Smooth muscle cell of the umbilical artery (primary cell): ENCODE measurements around the gene MASP2. TPM values are rescaled to one million over a fixed set of nuclear protein-coding genes. Genes with fewer than 3 reads are reported as not detected.

Experiments used
- total RNA-seq: library from RNA; depleted of rRNA; stranded (reverse); fragments of >200 nt; gene quantifications from 2 replicates; pipeline ENCODE4 v1.2.3, GENCODE V29; 2014

The MASP2 gene
- total RNA-seq: not detected in 2 replicates

GRCh38 chr1:11046625-11047365 lies at the start of gene MASP2:
TSS of gene MASP2 (minus strand) at chr1:11047239. CDS start at chr1:11047207, 32 bp downstream.

GRCh38 chr1:11059968-11060830 lies 13.2 kb upstream of the MASP2 start, which contains the start of gene SRM:
TSS of gene SRM (minus strand) at chr1:11060018. CDS start at chr1:11059943, 75 bp downstream.

GRCh38 chr1:11012260-11013159 lies 34.5 kb downstream of the MASP2 start, which contains the start of gene TARDBP:
TSS of gene TARDBP (plus strand) at chr1:11012654. CDS start at chr1:11013728, 1,074 bp downstream.

Other genes starting within 250 kb of the MASP2 start
- gene TARDBP, start 34.6 kb downstream of the MASP2 start, total RNA-seq: 90.0 and 130 TPM in 2 replicates
- 31.8 and 69.2 TPM in 2 replicates for gene SRM, start 12.8 kb upstream of the MASP2 start, total RNA-seq
- 28.8 and 40.3 TPM in 2 replicates for gene EXOSC10, start 52.6 kb upstream of the MASP2 start, total RNA-seq
- gene ANGPTL7, start 142.1 kb upstream of the MASP2 start, total RNA-seq: 10.4 TPM in 1 of 2 replicates, not detected in the other
- gene MTOR, start 215.3 kb upstream of the MASP2 start, total RNA-seq: 38.3 and 59.1 TPM in 2 replicates
- 3.0 and 7.3 TPM in 2 replicates for gene UBIAD1, start 226.0 kb upstream of the MASP2 start, total RNA-seq